ENCODE results near the gene EVX2.

- TF ChIP-seq CTCF (conservative IDR thresholded peaks at IDR 0.05), result no peak
- no peak for TF ChIP-seq ZFX (IDR thresholded peaks at IDR 0.05)
These were observed 674 bp downstream of the EVX2 start for GRCh38 chr2:176082824-176083751.
